Left cardiac atrium (tissue), 4 donors: ENCODE results near the gene NFIA. TPM values are rescaled to one million over a fixed set of nuclear protein-coding genes. Genes with fewer than 3 reads are reported as not detected.

ENCODE experiments used
- ATAC-seq, 2 donors: fragments of 200-7000 bp; cut with Tn5 transposase; one replicate each; pipeline ENCODE4 v1.9.1; 2020; ENCODE audit warnings: mild to moderate bottlenecking in 2 of 2, moderate library complexity in 2 of 2
- DNase-seq: peaks from one replicate; pipeline ENCODE4 v3.0.0-alpha.2; 2020
- intact Hi-C, 2 donors: fragments of 100-400 bp; cut with DNase I; formaldehyde crosslinking; loops; one replicate each; pipeline versions ENCODE4 v1.14.1 to v1.15.1; 2022 to 2023
- total RNA-seq, 2 donors: library from RNA; stranded (reverse); fragmentation: NEBNext Ultra II Directional; extraction: Animal tissue kit (Norgen Biotek cat#: 25700); gene quantifications; one replicate each; pipeline ENCODE4 v1.2.1, GENCODE V29; 2021
- donor health status: DM: no; HTN: yes; CAD: no.
- donor health status: DM: no; HTN: yes; CAD: no; lungs with severe emphysema.
- donor health status: DM: yes; HTN: yes; CAD: no.
- donor health status: Dilated cardiomyopathy.

The NFIA gene
- total RNA-seq, 2 donors from 2014 or later = 94.1 to 97.8 TPM

DNA sequence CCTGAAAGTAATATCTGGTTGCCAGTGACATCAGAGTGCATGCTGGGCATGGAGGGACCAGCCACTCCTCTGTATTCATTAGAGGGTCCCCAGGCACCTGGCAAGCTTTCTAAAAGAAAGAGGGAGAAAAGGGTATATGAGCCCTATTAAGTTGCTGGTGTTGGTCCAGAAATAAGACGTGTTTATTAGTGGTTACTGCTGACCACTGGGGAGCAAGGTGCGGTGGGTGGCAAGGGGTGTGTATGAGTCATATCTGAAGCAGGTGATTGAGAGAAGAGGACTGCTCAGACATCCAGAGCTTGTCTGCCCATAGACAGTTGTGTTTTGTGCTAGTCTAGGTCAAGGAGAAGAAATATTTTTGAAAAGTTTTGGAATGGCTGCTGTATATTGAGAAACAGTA lies 344.5 kb downstream of the NFIA start:
- DNase-seq (no peak), ATAC-seq (peak; percentile 35 to 75)
- intact Hi-C loops = no loop called here

DNA sequence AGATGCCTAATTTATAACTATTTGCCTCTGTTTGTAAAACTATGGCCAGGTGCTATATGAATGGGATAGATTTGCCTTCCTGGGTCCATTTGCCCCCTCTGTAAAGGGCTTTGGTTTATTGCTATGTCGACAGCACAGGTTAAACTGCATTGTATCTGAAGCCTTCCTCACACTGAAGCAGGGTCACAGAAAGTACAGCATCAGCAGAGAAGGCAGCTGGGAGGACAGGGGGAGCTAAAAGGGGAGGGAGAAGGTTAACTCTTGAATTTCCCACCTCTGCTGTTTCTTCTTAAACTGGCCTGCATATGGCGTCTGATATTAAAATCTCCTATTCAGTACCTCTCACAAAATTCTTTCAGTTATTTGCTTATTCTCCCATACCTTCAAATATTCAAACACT lies 345.1 kb downstream of the NFIA start:
- intact Hi-C loops = no loop called here
- no peak for DNase-seq
- peak; percentile 18 to 23 for ATAC-seq

DNA sequence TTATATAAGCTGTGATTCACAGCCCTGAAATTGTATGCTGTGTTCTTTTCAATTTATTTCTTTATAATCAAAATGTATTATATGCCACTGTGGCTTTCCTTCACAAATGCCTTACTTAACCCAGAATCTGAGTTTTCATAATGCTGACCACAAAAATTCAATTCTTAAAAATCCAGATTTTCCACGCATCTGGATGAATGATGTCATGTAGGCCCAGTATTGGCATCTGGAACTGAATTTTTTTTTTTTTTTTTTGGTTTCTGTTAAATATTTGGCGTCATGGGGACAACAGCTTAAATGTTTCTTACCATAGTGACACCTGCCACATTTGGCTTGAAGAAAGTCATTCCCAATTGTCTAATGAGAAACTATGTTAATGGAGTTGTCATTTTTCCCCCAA lies 345.8 kb downstream of the NFIA start:
- intact Hi-C loops = no loop called here
- ATAC-seq (no peak), DNase-seq (no peak)

DNA sequence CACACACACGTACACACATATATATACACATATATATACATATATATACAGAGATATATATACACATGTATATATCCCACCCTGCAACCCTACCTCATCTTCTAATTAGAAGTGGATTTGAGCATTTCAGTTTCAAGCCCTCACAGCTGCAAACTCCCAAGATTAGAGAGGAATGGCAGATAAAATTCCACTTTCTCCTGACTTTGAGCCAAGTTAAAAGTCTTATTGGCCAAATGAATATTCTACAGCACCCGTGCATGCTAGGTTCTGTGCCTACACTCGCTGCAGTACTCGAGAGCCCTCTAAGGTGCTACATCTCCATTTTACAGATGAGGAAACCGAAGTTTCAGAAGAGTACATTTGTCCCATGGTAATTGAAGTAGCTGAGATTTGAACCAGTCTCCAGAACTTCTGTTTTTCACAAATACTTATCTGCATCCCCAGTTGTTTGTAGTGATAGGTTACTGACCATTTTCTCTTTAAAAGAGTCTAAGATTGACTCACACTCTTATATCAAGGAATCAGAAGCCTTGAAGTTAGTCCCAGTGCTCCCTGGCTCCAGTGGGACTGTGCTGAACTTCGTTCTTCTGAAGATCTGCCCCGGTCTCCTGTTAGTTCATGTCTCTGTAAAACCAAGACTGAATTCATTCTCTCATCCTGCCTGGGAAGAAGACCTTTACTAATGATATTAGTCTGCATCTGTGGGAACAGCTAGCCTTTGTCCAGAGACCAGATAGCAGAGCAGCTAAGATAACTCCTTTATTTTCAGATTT lies 350.4 kb downstream of the NFIA start:
- ATAC-seq (peak in 1 of 2 donors; percentile 13), DNase-seq (no peak)
- intact Hi-C loops = loop anchor here in 1 of 2 donors (5.0 kb wide), 1 partner anchor 51 kb away; no protein-coding TSS in a partner anchor

DNA sequence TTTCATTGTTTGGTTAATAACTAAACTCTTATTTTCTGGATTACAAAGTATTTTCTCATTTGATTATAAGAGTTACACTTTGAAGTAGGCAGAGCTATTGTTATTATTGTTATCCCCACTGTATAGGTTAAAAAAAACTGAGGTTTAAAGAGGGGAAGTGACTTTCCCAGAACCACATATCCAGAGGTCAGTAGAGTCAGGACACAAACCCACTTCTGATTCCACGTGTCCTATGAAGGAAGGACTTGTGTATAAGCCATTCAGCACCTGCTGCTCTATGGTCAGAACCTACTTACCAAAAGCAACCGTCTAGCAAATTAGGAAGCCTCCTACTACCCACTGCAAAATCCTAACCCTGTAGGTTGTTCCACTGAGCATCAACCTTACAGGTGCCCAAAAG lies 351.3 kb downstream of the NFIA start:
- DNase-seq = no peak
- intact Hi-C loops = loop anchor here in 1 of 2 donors (5.0 kb wide), 1 partner anchor 51 kb away; no protein-coding TSS in a partner anchor
- ATAC-seq = no peak

- DNase-seq = peak; percentile 49
- peak; percentile 75 to 91 for ATAC-seq
- intact Hi-C loops = loop anchor here in 1 of 2 donors (5.0 kb wide), 1 partner anchor 52 kb away; no protein-coding TSS in a partner anchor
These were observed 351.9 kb downstream of the NFIA start for GRCh38 chr1:61434276-61434675.

DNA sequence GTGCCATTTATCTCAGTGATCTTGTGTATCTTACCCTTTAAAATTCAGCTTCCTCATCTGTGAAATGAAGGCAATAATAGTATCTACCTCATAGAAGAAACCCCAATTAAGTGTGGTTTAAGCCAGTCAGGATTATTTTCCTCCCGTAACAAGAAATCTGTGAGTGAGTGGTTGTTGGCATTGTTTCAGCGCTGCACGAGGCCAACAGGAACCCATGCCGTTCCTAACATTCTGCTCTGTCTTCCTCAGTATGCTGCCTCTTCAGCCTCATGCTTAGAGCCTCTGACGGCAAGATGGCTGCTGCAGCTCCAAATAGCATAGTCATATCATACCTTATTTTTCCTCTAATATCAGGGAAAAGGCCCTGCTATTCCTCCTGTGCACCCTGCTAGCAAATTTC lies 352.9 kb downstream of the NFIA start:
- intact Hi-C loops = no loop called here
- ATAC-seq = peak in 1 of 2 donors; percentile 6
- no peak for DNase-seq

- ATAC-seq (peak in 1 of 2 donors; percentile 9), DNase-seq (no peak)
- intact Hi-C loops = no loop called here
These were observed 353.7 kb downstream of the NFIA start for GRCh38 chr1:61436016-61436415.

DNA sequence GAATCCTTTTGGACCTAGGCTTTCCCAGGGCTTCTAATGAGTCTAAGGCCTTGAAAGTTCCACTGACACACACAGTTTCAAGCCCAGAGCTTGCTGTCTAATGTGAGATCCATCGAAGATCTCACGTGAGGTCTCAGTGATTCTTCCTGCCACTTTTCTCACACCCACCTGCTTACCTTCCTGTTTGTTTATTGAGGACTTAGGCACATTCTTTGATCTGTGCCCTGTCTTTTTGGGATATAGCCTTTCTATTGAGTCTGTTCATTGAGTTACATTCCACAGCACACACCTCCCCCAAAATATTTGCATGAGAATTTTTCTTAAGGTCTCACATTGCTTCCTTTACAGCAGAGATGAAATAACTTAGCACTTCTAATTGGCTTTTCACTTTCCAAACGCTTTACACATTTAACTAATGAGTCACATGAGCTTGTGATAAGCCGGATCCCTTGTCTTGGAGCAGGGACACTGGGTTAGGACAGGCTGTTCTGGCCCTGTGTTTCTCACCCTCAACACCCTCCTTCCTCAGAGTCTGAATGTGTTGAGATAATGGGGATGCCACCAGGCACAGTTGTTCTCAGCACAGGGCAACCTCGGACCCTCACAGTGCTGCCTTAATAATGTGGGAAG lies 354.2 kb downstream of the NFIA start:
- DNase-seq = peak; percentile 61
- peak; percentile 65 to 77 for ATAC-seq
- intact Hi-C loops = no loop called here

DNA sequence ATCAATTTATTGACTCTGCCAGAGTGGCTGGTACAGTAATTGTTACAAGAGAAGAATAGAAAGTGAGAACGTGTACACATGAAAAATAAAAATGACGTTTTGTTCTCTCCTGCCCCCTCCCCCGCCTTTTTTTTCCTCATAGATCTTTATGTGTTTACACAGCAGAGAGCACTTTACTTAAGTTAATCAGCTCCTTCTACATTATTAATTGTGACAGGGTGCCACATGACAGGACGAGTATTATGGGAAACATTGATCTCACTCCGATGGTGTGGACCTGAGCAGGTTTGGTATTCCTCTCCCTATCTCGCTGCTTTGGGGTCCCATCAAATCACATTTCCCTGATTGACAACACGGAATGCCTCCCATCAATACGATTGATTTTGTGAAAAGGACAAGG lies 356.9 kb downstream of the NFIA start:
- ATAC-seq = no peak
- intact Hi-C loops = no loop called here
- DNase-seq = no peak

DNA sequence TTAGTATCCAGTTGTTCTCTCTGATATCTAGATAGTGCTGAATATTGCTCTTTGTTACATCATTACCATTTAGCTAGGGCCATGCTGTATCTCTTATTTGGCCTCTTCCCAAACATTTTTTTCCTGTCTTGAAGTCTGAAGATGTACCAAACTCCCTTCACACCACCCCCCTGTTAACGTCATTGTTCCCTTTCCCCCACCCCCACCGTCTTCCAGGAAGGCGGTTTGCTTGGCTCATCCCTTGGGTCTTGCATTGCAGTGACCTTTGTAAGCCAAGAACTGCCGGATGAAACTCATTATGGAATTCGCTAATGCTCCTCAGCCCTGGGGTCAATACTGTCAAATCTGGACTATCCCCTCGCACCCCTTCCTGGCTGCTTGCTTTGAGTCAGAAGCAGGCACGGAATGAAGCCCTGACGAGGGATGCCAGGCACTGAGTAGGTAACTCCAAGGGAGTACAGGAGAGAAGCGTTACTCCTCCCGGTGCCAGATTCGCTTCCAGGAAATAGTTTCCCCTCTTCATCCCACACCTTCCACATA lies 359.4 kb downstream of the NFIA start:
- ATAC-seq (peak; percentile 64 to 77), DNase-seq (peak; percentile 69)
- intact Hi-C loops = no loop called here

- DNase-seq = no peak
- ATAC-seq = peak in 1 of 2 donors; percentile 41
- intact Hi-C loops = no loop called here
These were observed 360.2 kb downstream of the NFIA start for GRCh38 chr1:61442544-61442943.

DNA sequence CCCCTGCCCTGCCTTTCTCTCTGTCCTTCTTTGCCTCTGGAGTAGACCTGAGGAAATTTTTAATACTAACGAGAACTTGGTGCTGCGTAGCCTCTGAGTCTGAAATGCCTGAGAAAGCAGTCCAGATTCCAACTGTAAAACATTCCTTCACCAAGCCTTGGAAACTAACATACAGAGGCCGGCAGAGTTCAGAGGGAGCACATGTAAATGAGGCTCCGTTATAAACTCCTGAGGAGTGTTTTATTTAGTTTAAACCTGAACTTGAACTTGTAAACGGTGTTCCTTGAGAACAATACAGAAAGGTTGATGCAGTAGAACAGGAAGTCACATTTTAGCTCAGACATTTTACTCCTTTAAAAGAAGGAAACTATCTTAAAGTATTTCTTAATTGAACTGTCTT lies 361.9 kb downstream of the NFIA start:
- DNase-seq = no peak
- ATAC-seq = no peak
- intact Hi-C loops = no loop called here

- no peak for ATAC-seq
- intact Hi-C loops = no loop called here
These were observed 363.0 kb downstream of the NFIA start for GRCh38 chr1:61445269-61445825.

DNA sequence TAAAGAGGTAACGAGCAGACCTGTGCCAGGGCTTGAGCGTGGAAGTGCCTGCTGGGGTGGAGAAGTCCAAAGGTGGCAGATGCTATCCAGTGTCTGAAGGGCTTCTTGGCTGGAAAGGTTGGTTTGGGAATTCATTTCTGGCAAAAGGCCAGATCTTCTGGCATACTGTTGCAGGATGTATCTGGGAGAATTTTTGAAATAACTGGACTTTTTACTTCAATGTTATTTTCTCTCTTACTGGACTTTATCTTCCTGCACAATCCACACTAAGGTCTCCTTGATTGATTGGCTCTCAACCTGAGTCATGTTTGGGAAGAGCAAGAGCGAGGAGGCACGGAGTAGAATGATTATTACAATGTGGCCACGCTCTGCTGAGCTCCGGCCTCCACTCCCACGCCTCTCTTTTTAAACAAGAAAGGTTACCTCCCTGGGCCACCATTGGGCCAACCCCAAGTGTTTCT lies 364.2 kb downstream of the NFIA start:
- intact Hi-C loops = no loop called here
- DNase-seq = no peak
- peak in 1 of 2 donors; percentile 28 for ATAC-seq

More at GRCh38 chr1:61445269-61445825, 363.0 kb downstream of the NFIA start:
- DNase-seq = no peak

- no peak for DNase-seq
- intact Hi-C loops = no loop called here
- ATAC-seq = no peak
These were observed 365.0 kb downstream of the NFIA start for GRCh38 chr1:61447106-61447967.

DNA sequence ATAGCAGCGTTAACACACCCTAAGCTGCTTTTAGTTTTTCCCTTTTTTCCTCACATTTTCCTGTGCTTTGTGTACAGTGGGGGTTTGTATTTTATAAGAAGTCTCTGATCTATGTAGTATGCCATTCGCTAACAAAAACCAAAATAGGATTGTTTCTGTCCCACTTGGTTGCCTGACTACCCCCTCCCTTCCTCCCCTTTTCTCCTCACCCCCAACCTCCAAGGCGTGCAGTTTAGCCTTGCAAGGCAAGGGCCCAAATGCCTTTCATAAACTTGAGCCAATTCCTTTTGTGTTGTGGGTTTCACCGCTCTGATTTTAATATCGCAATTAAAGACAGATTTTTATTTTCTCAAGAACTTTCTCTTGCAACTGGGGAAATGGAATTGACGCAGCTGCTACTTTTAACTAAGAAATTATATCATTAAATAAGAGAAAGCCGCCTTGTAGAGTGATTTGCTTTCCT lies 365.6 kb downstream of the NFIA start:
- DNase-seq (no peak), ATAC-seq (peak in 1 of 2 donors; percentile 17)
- intact Hi-C loops = no loop called here

DNA sequence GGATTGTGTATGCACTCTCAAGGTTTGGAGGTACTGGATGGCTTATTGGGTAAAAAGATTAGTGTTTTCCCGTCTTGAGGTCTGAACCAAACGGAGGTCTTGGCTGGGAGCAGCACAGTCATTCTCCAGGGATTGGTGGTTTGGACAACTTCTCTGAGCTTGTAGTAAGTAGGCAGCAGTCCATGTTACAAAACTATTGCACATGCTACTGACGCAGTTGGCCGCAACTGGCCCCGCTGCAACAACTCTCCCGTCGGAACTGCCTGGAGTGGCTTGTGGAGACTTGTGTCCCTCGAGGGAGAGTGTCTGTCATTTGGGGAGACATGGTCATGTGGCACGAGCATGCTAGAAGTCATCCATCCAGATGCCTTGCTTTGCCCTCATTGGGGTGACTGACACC lies 366.6 kb downstream of the NFIA start:
- ATAC-seq (peak; percentile 41 to 65), DNase-seq (peak; percentile 81)
- intact Hi-C loops = no loop called here

DNA sequence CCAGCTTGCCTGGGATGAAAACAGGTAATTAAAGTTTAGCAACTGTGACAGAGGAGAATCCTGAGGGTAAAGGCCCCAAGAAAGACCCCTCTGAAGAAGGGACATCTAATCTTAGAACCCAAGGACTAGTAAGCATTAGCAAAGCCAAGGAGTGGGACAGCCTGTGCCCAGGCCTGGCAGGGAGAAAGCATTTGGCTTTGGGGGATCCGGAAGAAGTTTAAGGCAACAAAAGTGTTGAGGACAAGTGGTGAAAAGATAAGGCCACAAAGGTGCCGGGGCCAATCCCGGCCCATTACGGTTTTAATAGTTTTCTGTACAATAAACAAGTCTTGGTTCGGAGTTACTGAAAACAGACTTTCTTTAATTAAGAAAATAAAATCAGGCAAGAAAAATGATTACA lies 367.0 kb downstream of the NFIA start:
- intact Hi-C loops = no loop called here
- ATAC-seq = no peak
- no peak for DNase-seq
